OCI-LY7 (cell line): ENCODE results near the gene FRAT2.

ENCODE experiments used
- EZH2phosphoT487 ChIP-seq: fragments of 200-600 bp; sonication (generic); IDR thresholded peaks from 2 replicates; pipeline ENCODE4 v1.6.1; 2018; ENCODE audit warnings: low read depth, borderline replicate concordance, mild to moderate bottlenecking, mixed run types, antibody characterized with exemption, low read length, moderate library complexity, mixed read lengths
- TF ChIP-seq, protein P1 (sequence below): fragments of 200-600 bp; sonication (generic); conservative IDR thresholded peaks from 2 replicates; pipeline ENCODE4 v1.5.1; 2014; ENCODE audit warnings: mild to moderate bottlenecking, antibody characterized with exemption, low read length, moderate library complexity, mixed read lengths

- TF ChIP-seq, protein P1, sequence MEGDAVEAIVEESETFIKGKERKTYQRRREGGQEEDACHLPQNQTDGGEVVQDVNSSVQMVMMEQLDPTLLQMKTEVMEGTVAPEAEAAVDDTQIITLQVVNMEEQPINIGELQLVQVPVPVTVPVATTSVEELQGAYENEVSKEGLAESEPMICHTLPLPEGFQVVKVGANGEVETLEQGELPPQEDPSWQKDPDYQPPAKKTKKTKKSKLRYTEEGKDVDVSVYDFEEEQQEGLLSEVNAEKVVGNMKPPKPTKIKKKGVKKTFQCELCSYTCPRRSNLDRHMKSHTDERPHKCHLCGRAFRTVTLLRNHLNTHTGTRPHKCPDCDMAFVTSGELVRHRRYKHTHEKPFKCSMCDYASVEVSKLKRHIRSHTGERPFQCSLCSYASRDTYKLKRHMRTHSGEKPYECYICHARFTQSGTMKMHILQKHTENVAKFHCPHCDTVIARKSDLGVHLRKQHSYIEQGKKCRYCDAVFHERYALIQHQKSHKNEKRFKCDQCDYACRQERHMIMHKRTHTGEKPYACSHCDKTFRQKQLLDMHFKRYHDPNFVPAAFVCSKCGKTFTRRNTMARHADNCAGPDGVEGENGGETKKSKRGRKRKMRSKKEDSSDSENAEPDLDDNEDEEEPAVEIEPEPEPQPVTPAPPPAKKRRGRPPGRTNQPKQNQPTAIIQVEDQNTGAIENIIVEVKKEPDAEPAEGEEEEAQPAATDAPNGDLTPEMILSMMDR: no peak
- TF ChIP-seq EZH2phosphoT487: no peak
Measured at GRCh38 chr10:97332591-97333350, 1.8 kb downstream of the FRAT2 start.
